Thyroid gland (tissue), 4 donors: ENCODE results near the gene TLR7.

Experiments
- POLR2A ChIP-seq, 2 donors: fragments of 450-650 bp; IDR thresholded peaks; one replicate each; pipeline ENCODE4 v1.6.1; 2017; ENCODE audit warnings: antibody characterized with exemption in 2 of 2, mild to moderate bottlenecking in 2 of 2, moderate library complexity in 1 of 2
- TF ChIP-seq, protein P1 (sequence below), 6 experiments: fragments of 200-600 bp in 3 of 6; fragments of 450-650 bp in 3 of 6; sonication (generic) in 3 of 6; IDR thresholded peaks; one replicate each; pipeline ENCODE4 v1.5.1; 2016 to 2019; ENCODE audit warnings: antibody characterized with exemption in 6 of 6, mild to moderate bottlenecking in 2 of 6, inconsistent platforms in 1 of 6, moderate library complexity in 1 of 6

DNA sequence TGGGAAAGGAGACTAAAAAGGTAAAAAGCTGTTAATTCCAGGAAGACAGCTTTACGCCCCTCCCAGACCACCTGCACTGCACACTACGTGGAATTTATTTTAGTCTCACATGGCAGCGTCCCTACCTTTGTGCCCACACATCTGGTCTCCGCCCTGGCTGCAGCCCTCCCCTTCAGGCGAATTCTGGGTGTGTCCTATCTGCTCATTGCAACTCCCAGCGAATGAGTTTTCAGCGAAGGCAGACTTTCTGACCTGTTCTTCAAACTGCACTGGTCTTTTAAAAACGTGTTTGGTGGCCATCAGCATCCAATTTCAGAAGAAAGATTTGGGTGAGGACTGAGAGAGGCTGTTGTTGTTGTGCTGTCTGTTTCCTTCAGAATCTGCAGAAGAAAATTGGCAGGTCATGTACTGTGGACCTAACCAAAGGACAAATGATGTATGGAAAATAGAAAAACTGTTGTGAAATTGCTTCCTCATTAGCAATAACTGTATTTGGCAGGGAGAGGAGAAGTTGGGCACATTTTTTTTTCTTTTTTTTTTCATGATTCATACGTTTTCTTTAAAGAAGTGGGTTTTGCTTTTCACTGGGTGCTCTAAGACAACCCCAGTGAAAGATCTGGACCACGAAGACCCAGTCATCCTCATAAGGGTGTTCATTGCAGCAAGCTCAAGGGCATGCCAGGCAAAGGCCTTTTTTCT, 43.7 kb downstream of the TLR7 start:
- TF ChIP-seq, protein P1, sequence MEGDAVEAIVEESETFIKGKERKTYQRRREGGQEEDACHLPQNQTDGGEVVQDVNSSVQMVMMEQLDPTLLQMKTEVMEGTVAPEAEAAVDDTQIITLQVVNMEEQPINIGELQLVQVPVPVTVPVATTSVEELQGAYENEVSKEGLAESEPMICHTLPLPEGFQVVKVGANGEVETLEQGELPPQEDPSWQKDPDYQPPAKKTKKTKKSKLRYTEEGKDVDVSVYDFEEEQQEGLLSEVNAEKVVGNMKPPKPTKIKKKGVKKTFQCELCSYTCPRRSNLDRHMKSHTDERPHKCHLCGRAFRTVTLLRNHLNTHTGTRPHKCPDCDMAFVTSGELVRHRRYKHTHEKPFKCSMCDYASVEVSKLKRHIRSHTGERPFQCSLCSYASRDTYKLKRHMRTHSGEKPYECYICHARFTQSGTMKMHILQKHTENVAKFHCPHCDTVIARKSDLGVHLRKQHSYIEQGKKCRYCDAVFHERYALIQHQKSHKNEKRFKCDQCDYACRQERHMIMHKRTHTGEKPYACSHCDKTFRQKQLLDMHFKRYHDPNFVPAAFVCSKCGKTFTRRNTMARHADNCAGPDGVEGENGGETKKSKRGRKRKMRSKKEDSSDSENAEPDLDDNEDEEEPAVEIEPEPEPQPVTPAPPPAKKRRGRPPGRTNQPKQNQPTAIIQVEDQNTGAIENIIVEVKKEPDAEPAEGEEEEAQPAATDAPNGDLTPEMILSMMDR (IDR thresholded peaks at IDR 0.05) = no peak
- no peak for TF ChIP-seq POLR2A (IDR thresholded peaks at IDR 0.05)
